Activated CD4-positive, alpha-beta T cell treated with anti-CD3 and anti-CD28 coated beads, Interleukin-2, amount 10 ng/mL, durations not matched to agents 24 days and 14 days (primary cell): ENCODE results near the gene TRAPPC10. TPM values are rescaled to one million over a fixed set of nuclear protein-coding genes. Genes with fewer than 3 reads are reported as not detected.

ENCODE experiments used
- DNase-seq: peaks from one replicate; pipeline ENCODE4 v3.0.0; 2022
- H3K27ac Mint-ChIP-seq: one replicate; pipeline ENCODE4 v1.8.0; 2022; ENCODE audit warnings: mild to moderate bottlenecking, mixed read lengths
- H3K27me3 Mint-ChIP-seq: one replicate; pipeline ENCODE4 v1.8.0; 2022; ENCODE audit warnings: mixed read lengths
- H3K36me3 Mint-ChIP-seq: one replicate; pipeline ENCODE4 v1.8.0; 2022; ENCODE audit warnings: low read depth, mild to moderate bottlenecking, mixed read lengths
- H3K4me1 Mint-ChIP-seq: one replicate; pipeline ENCODE4 v1.8.0; 2021; ENCODE audit warnings: mixed read lengths
- H3K4me3 Mint-ChIP-seq: one replicate; pipeline ENCODE4 v1.8.0; 2022; ENCODE audit warnings: mild to moderate bottlenecking, moderate library complexity, mixed read lengths
- H3K9me3 Mint-ChIP-seq: one replicate; pipeline ENCODE4 v1.8.0; 2021; ENCODE audit warnings: mixed read lengths
- intact Hi-C: fragments of 100-400 bp; cut with micrococcal nuclease; formaldehyde crosslinking; loops from one replicate; pipeline ENCODE4 v1.15.1; 2023
- total RNA-seq: library from RNA; stranded (reverse); gene quantifications from 2 replicates; pipeline ENCODE4 v1.2.3, GENCODE V29; 2022

Gene TRAPPC10
- total RNA-seq, 1 donor from 2014 or later, result 75.0 TPM

GRCh38 chr21:43974791-43975468, 37.2 kb upstream of the TRAPPC10 start:
- no peaks in the 10 kb centered on the region for H3K9me3 Mint-ChIP-seq
- no peaks in the 10 kb centered on the region for H3K27me3 Mint-ChIP-seq
- intact Hi-C loops, result loop anchor here (1.0 kb wide), 1 partner anchor 165 kb away; no protein-coding TSS in a partner anchor
- peaks cover 33% of the 10 kb centered on the region for H3K36me3 Mint-ChIP-seq
- H3K4me1 Mint-ChIP-seq, result peaks cover 5% of the 10 kb centered on the region
- H3K27ac Mint-ChIP-seq, result peak overlapping the region; percentile 42
- no peak overlapping the region for H3K4me3 Mint-ChIP-seq
- DNase-seq, result no peak

GRCh38 chr21:43975469-43976098, 36.5 kb upstream of the TRAPPC10 start:
- DNase-seq, result peak; percentile 95
- intact Hi-C loops, result loop anchor here (1.0 kb wide), 1 partner anchor 165 kb away; no protein-coding TSS in a partner anchor
- Mint-ChIP-seq H3K9me3 (no peaks in the 10 kb centered on the region), H3K4me1 (peaks cover 5% of the 10 kb centered on the region), H3K4me3 (no peak overlapping the region), H3K36me3 (peaks cover 33% of the 10 kb centered on the region), H3K27ac (peak overlapping the region; percentile 63), H3K27me3 (no peaks in the 10 kb centered on the region)

- no peak for DNase-seq
- Mint-ChIP-seq H3K27me3 (no peaks in the 10 kb centered on the region), H3K4me3 (no peak overlapping the region), H3K4me1 (peaks cover 5% of the 10 kb centered on the region), H3K36me3 (peaks cover 32% of the 10 kb centered on the region), H3K9me3 (no peaks in the 10 kb centered on the region), H3K27ac (no peak overlapping the region)
- intact Hi-C loops, result no loop called here
Observed at GRCh38 chr21:43976661-43977060, 35.4 kb upstream of the TRAPPC10 start.

- H3K36me3 Mint-ChIP-seq, result peaks cover 31% of the 10 kb centered on the region
- H3K4me1 Mint-ChIP-seq, result peaks cover 8% of the 10 kb centered on the region
- H3K4me3 Mint-ChIP-seq, result no peak overlapping the region
- no peak overlapping the region for H3K27ac Mint-ChIP-seq
- intact Hi-C loops, result no loop called here
- H3K27me3 Mint-ChIP-seq, result no peaks in the 10 kb centered on the region
- no peaks in the 10 kb centered on the region for H3K9me3 Mint-ChIP-seq
- DNase-seq, result no peak
Observed at GRCh38 chr21:43978060-43978459, 34.0 kb upstream of the TRAPPC10 start.

GRCh38 chr21:43979654-43980053, 32.5 kb upstream of the TRAPPC10 start:
- Mint-ChIP-seq H3K4me1 (peaks cover 10% of the 10 kb centered on the region), H3K9me3 (no peaks in the 10 kb centered on the region), H3K27ac (no peak overlapping the region), H3K4me3 (no peak overlapping the region), H3K36me3 (peaks cover 34% of the 10 kb centered on the region), H3K27me3 (no peaks in the 10 kb centered on the region)
- intact Hi-C loops, result no loop called here
- DNase-seq, result no peak

GRCh38 chr21:43981151-43981870, 30.8 kb upstream of the TRAPPC10 start:
- peaks cover 12% of the 10 kb centered on the region for H3K4me1 Mint-ChIP-seq
- peaks cover 29% of the 10 kb centered on the region for H3K36me3 Mint-ChIP-seq
- no peak for DNase-seq
- intact Hi-C loops, result no loop called here
- H3K27ac Mint-ChIP-seq, result no peak overlapping the region
- no peak overlapping the region for H3K4me3 Mint-ChIP-seq
- no peaks in the 10 kb centered on the region for H3K9me3 Mint-ChIP-seq
- peaks cover 3% of the 10 kb centered on the region for H3K27me3 Mint-ChIP-seq

- intact Hi-C loops, result no loop called here
- DNase-seq, result no peak
- H3K27ac Mint-ChIP-seq, result no peak overlapping the region
- no peak overlapping the region for H3K4me3 Mint-ChIP-seq
- H3K27me3 Mint-ChIP-seq, result peaks cover 3% of the 10 kb centered on the region
- H3K36me3 Mint-ChIP-seq, result peaks cover 29% of the 10 kb centered on the region
- H3K4me1 Mint-ChIP-seq, result peaks cover 12% of the 10 kb centered on the region
- no peaks in the 10 kb centered on the region for H3K9me3 Mint-ChIP-seq
Observed at GRCh38 chr21:43981871-43982210, 30.3 kb upstream of the TRAPPC10 start.

- H3K27ac Mint-ChIP-seq, result no peak overlapping the region
- intact Hi-C loops, result no loop called here
- DNase-seq, result no peak
- peaks cover 12% of the 10 kb centered on the region for H3K4me1 Mint-ChIP-seq
- H3K27me3 Mint-ChIP-seq, result peaks cover 3% of the 10 kb centered on the region
- H3K36me3 Mint-ChIP-seq, result peaks cover 26% of the 10 kb centered on the region
- no peaks in the 10 kb centered on the region for H3K9me3 Mint-ChIP-seq
- no peak overlapping the region for H3K4me3 Mint-ChIP-seq
Observed at GRCh38 chr21:43982489-43983078, 29.5 kb upstream of the TRAPPC10 start.

GRCh38 chr21:43983390-43983789, 28.7 kb upstream of the TRAPPC10 start:
- intact Hi-C loops, result no loop called here
- Mint-ChIP-seq H3K9me3 (no peaks in the 10 kb centered on the region), H3K4me3 (no peak overlapping the region), H3K27ac (no peak overlapping the region), H3K27me3 (peaks cover 3% of the 10 kb centered on the region), H3K4me1 (peaks cover 12% of the 10 kb centered on the region), H3K36me3 (peaks cover 22% of the 10 kb centered on the region)
- no peak for DNase-seq

GRCh38 chr21:43983860-43984420, 28.2 kb upstream of the TRAPPC10 start:
- Mint-ChIP-seq H3K9me3 (no peaks in the 10 kb centered on the region), H3K27me3 (peaks cover 3% of the 10 kb centered on the region), H3K4me3 (no peak overlapping the region), H3K27ac (no peak overlapping the region), H3K4me1 (peaks cover 12% of the 10 kb centered on the region), H3K36me3 (peaks cover 21% of the 10 kb centered on the region)
- DNase-seq, result no peak
- intact Hi-C loops, result no loop called here

- H3K4me3 Mint-ChIP-seq, result no peak overlapping the region
- no peak for DNase-seq
- H3K4me1 Mint-ChIP-seq, result peaks cover 12% of the 10 kb centered on the region
- H3K27me3 Mint-ChIP-seq, result peaks cover 3% of the 10 kb centered on the region
- H3K36me3 Mint-ChIP-seq, result peaks cover 19% of the 10 kb centered on the region
- intact Hi-C loops, result no loop called here
- H3K9me3 Mint-ChIP-seq, result no peaks in the 10 kb centered on the region
- no peak overlapping the region for H3K27ac Mint-ChIP-seq
Observed at GRCh38 chr21:43984905-43985689, 27.0 kb upstream of the TRAPPC10 start.

GRCh38 chr21:43985690-43986251, 26.3 kb upstream of the TRAPPC10 start:
- H3K27ac Mint-ChIP-seq, result no peak overlapping the region
- intact Hi-C loops, result no loop called here
- H3K36me3 Mint-ChIP-seq, result peaks cover 18% of the 10 kb centered on the region
- peaks cover 12% of the 10 kb centered on the region for H3K4me1 Mint-ChIP-seq
- DNase-seq, result no peak
- H3K27me3 Mint-ChIP-seq, result peaks cover 3% of the 10 kb centered on the region
- H3K9me3 Mint-ChIP-seq, result no peaks in the 10 kb centered on the region
- no peak overlapping the region for H3K4me3 Mint-ChIP-seq
